Mesenchymal stem cell (in vitro differentiated cells and primary cell): ENCODE measurements around the gene CALML5.

Source experiments
- DNase-seq: peaks from one replicate; pipeline ENCODE4 v3.0.0-alpha.2; 2013
- H2AFZ ChIP-seq: one replicate; pipeline ENCODE4 v1.6.1; 2013; ENCODE audit warnings: low read depth, mild to moderate bottlenecking, control low read depth, inconsistent platforms, low read length, moderate library complexity
- H2AK5ac ChIP-seq: 2 replicates; pipeline ENCODE4 v1.6.1; 2013; ENCODE audit warnings: low read length, moderate library complexity, mild to moderate bottlenecking, inconsistent platforms; ENCODE audit not compliant: severe bottlenecking
- H2BK120ac ChIP-seq: one replicate; pipeline ENCODE4 v1.6.1; 2013; ENCODE audit warnings: low read depth, mild to moderate bottlenecking, inconsistent platforms, low read length, moderate library complexity
- H2BK12ac ChIP-seq, 2 experiments: one replicate each; pipeline ENCODE4 v1.6.1; 2013; ENCODE audit warnings: inconsistent platforms in 2 of 2, low read length in 2 of 2, mild to moderate bottlenecking in 2 of 2, moderate library complexity in 2 of 2, control low read depth in 1 of 2
- H2BK15ac ChIP-seq: one replicate; pipeline ENCODE4 v1.6.1; 2013; ENCODE audit warnings: mild to moderate bottlenecking, low read depth, inconsistent platforms; ENCODE audit not compliant: poor library complexity, severe bottlenecking
- H2BK5ac ChIP-seq: 2 replicates; pipeline ENCODE4 v1.6.1; 2013; ENCODE audit warnings: low read depth, mild to moderate bottlenecking, low read length, control low read depth, inconsistent platforms; ENCODE audit not compliant: poor library complexity, severe bottlenecking
- H3K14ac ChIP-seq, 2 experiments: one replicate each; pipeline ENCODE4 v1.6.1; 2013; ENCODE audit warnings: inconsistent platforms in 2 of 2, low read length in 2 of 2, control low read depth in 1 of 2, mild to moderate bottlenecking in 1 of 2, moderate library complexity in 1 of 2
- H3K18ac ChIP-seq, 2 experiments: one replicate each; pipeline ENCODE4 v1.6.1; 2013; ENCODE audit warnings: inconsistent platforms in 2 of 2, low read length in 2 of 2, control low read depth in 1 of 2, low read depth in 1 of 2, mild to moderate bottlenecking in 1 of 2
- H3K23ac ChIP-seq, 2 experiments: one replicate each; pipeline ENCODE4 v1.6.1; 2013; ENCODE audit warnings: inconsistent platforms in 2 of 2, low read length in 2 of 2, mild to moderate bottlenecking in 2 of 2, moderate library complexity in 2 of 2, control low read depth in 1 of 2
- H3K27ac ChIP-seq: 2 replicates; pipeline ENCODE4 v1.5.1; 2013; ENCODE audit warnings: mild to moderate bottlenecking, moderate library complexity, low read length, control low read depth, inconsistent platforms; ENCODE audit not compliant: poor library complexity, severe bottlenecking
- H3K27me3 ChIP-seq, 2 experiments: 2 replicates each; pipeline versions ENCODE4 v1.6.1 to v1.7.0; 2013; ENCODE audit warnings: low read length in 2 of 2, mild to moderate bottlenecking in 2 of 2, moderate library complexity in 2 of 2, control low read depth in 1 of 2, inconsistent platforms in 1 of 2; ENCODE audit not compliant: control insufficient read depth in 1 of 2, insufficient read depth in 1 of 2
- H3K36me3 ChIP-seq, 2 experiments: 2 replicates each; pipeline versions ENCODE4 v1.6.1 to v1.7.0; 2013; ENCODE audit warnings: low read length in 2 of 2, control low read depth in 1 of 2, inconsistent platforms in 1 of 2, low read depth in 1 of 2, mild to moderate bottlenecking in 1 of 2; ENCODE audit not compliant: insufficient read depth in 2 of 2, control insufficient read depth in 1 of 2
- H3K4ac ChIP-seq, 2 experiments: one replicate each; pipeline ENCODE4 v1.6.1; 2013; ENCODE audit warnings: inconsistent platforms in 2 of 2, low read length in 2 of 2, mild to moderate bottlenecking in 2 of 2, moderate library complexity in 2 of 2, control low read depth in 1 of 2, low read depth in 1 of 2
- H3K4me1 ChIP-seq: 2 replicates; pipeline ENCODE4 v1.6.1; 2013; ENCODE audit warnings: low read depth, low read length, control low read depth; ENCODE audit not compliant: control insufficient read depth, insufficient read depth
- H3K4me2 ChIP-seq: 2 replicates; pipeline ENCODE4 v1.6.1; 2013; ENCODE audit warnings: low read length, mild to moderate bottlenecking, inconsistent platforms; ENCODE audit not compliant: poor library complexity, severe bottlenecking
- H3K4me3 ChIP-seq, 2 experiments: 2 replicates each; pipeline versions ENCODE4 v1.5.1 to v1.7.0; 2013; ENCODE audit warnings: low read length in 2 of 2, mild to moderate bottlenecking in 2 of 2, control low read depth in 1 of 2, low read depth in 1 of 2; ENCODE audit not compliant: insufficient read depth in 1 of 2
- H3K79me1 ChIP-seq: replicated peaks from 2 replicates; pipeline ENCODE4 v1.6.1; 2013; ENCODE audit warnings: mild to moderate bottlenecking, control low read depth, low read length, inconsistent platforms; ENCODE audit not compliant: poor library complexity, severe bottlenecking
- H3K9ac ChIP-seq: 2 replicates; pipeline ENCODE4 v1.7.0; 2013; ENCODE audit warnings: mild to moderate bottlenecking, low read length, moderate library complexity
- H3K9me3 ChIP-seq: 2 replicates; pipeline ENCODE4 v1.7.0; 2013; ENCODE audit warnings: mild to moderate bottlenecking, low read length; ENCODE audit not compliant: control insufficient read depth
- H4K8ac ChIP-seq: one replicate; pipeline ENCODE4 v1.6.1; 2013; ENCODE audit warnings: inconsistent platforms, mild to moderate bottlenecking, low read length, moderate library complexity
- H4K91ac ChIP-seq: one replicate; pipeline ENCODE4 v1.6.1; 2013; ENCODE audit warnings: mild to moderate bottlenecking, low read length, inconsistent platforms
- WGBS: methylation state at CpG from one replicate; pipeline ENCODE4 v1.1.7; 2013; ENCODE audit warnings: mixed read lengths; 5-methylcytosine and 5-hydroxymethylcytosine counted together

CALML5 gene

GRCh38 chr10:5497948-5498730 is 1.2 kb downstream of the CALML5 start:
- H3K4ac ChIP-seq, result no peak overlapping the region
- H2BK120ac ChIP-seq, result no peak overlapping the region
- WGBS, result 96% methylated on average over 17 of the region's 19 CpGs
- H3K4me3 ChIP-seq, result no peak overlapping the region
- H2AK5ac ChIP-seq, result no peak overlapping the region
- peaks cover 5% of the 10 kb centered on the region for H3K9me3 ChIP-seq
- no peak overlapping the region for H2BK12ac ChIP-seq
- no peak for DNase-seq
- peaks cover 29 to 34% of the 10 kb centered on the region in 2 experiments for H3K27me3 ChIP-seq
- no peak overlapping the region for H2BK5ac ChIP-seq
- H3K23ac ChIP-seq, result no peak overlapping the region
- H3K14ac ChIP-seq, result no peak overlapping the region
- no peaks in the 10 kb centered on the region for H3K4me1 ChIP-seq
- H3K36me3 ChIP-seq, result no peaks in the 10 kb centered on the region
- no peak overlapping the region for H2AFZ ChIP-seq
- no peaks in the 10 kb centered on the region for H3K79me1 ChIP-seq
- H3K27ac ChIP-seq, result no peak overlapping the region
- no peak overlapping the region for H4K8ac ChIP-seq
- H2BK15ac ChIP-seq, result no peak overlapping the region
- H3K9ac ChIP-seq, result no peak overlapping the region
- no peak overlapping the region for H4K91ac ChIP-seq
- no peak overlapping the region for H3K4me2 ChIP-seq
- H3K18ac ChIP-seq, result no peak overlapping the region

- peaks cover 21 to 29% of the 10 kb centered on the region in 2 experiments for H3K27me3 ChIP-seq
- no peak overlapping the region for H2BK12ac ChIP-seq
- peak overlapping the region in 1 of 2 experiments; percentile 64 for H3K14ac ChIP-seq
- H4K91ac ChIP-seq, result no peak overlapping the region
- no peak overlapping the region for H3K4ac ChIP-seq
- no peak overlapping the region for H3K27ac ChIP-seq
- H2AFZ ChIP-seq, result no peak overlapping the region
- H3K4me3 ChIP-seq, result no peak overlapping the region
- H2AK5ac ChIP-seq, result no peak overlapping the region
- H3K18ac ChIP-seq, result no peak overlapping the region
- H3K4me1 ChIP-seq, result no peaks in the 10 kb centered on the region
- H3K36me3 ChIP-seq, result no peaks in the 10 kb centered on the region
- H2BK5ac ChIP-seq, result no peak overlapping the region
- H4K8ac ChIP-seq, result peak overlapping the region; percentile 45
- H3K9ac ChIP-seq, result no peak overlapping the region
- H3K4me2 ChIP-seq, result no peak overlapping the region
- H3K79me1 ChIP-seq, result no peaks in the 10 kb centered on the region
- no peak overlapping the region for H2BK120ac ChIP-seq
- no peak overlapping the region for H3K23ac ChIP-seq
- no peak overlapping the region for H2BK15ac ChIP-seq
- WGBS, result 90% methylated on average over 6 of the region's 6 CpGs
- DNase-seq, result no peak
- H3K9me3 ChIP-seq, result peaks cover 9% of the 10 kb centered on the region
Measured at GRCh38 chr10:5497289-5497688, 2.1 kb downstream of the CALML5 start.

- H3K18ac ChIP-seq, result no peak overlapping the region
- no peak overlapping the region for H4K91ac ChIP-seq
- no peak overlapping the region for H3K4me2 ChIP-seq
- no peak overlapping the region for H2BK5ac ChIP-seq
- H3K79me1 ChIP-seq, result no peaks in the 10 kb centered on the region
- H3K9ac ChIP-seq, result no peak overlapping the region
- H3K27ac ChIP-seq, result no peak overlapping the region
- no peak for DNase-seq
- 95% methylated on average over 21 of the region's 25 CpGs for WGBS
- no peak overlapping the region for H3K4ac ChIP-seq
- no peak overlapping the region for H2BK12ac ChIP-seq
- no peak overlapping the region for H2BK120ac ChIP-seq
- no peak overlapping the region for H2AFZ ChIP-seq
- no peak overlapping the region for H3K4me3 ChIP-seq
- peaks cover 16% of the 10 kb centered on the region for H3K9me3 ChIP-seq
- H2AK5ac ChIP-seq, result no peak overlapping the region
- H3K23ac ChIP-seq, result no peak overlapping the region
- no peaks in the 10 kb centered on the region for H3K4me1 ChIP-seq
- peak overlapping the region; percentile 45 for H4K8ac ChIP-seq
- peaks cover 19 to 22% of the 10 kb centered on the region in 2 experiments for H3K27me3 ChIP-seq
- peak overlapping the region in 1 of 2 experiments; percentile 64 for H3K14ac ChIP-seq
- H3K36me3 ChIP-seq, result no peaks in the 10 kb centered on the region
- H2BK15ac ChIP-seq, result peak overlapping the region; percentile 12
Measured at GRCh38 chr10:5496261-5497250, 2.8 kb downstream of the CALML5 start.

GRCh38 chr10:5494611-5495010 is 4.8 kb downstream of the CALML5 start:
- Histone ChIP-seq H3K27me3 (peaks cover 3 to 4% of the 10 kb centered on the region in 2 experiments), H3K36me3 (no peaks in the 10 kb centered on the region), H3K14ac (no peak overlapping the region), H3K27ac (no peak overlapping the region), H3K4me2 (no peak overlapping the region), H2BK15ac (no peak overlapping the region), H3K4ac (no peak overlapping the region), H3K9ac (no peak overlapping the region), H4K91ac (no peak overlapping the region), H4K8ac (no peak overlapping the region), H3K23ac (no peak overlapping the region), H3K79me1 (no peaks in the 10 kb centered on the region), H2BK12ac (no peak overlapping the region), H3K4me1 (no peaks in the 10 kb centered on the region), H2BK120ac (no peak overlapping the region), H2AK5ac (no peak overlapping the region), H2AFZ (no peak overlapping the region), H2BK5ac (no peak overlapping the region), H3K4me3 (no peak overlapping the region), H3K18ac (no peak overlapping the region), H3K9me3 (peaks cover 17% of the 10 kb centered on the region)
- 84% methylated on average over 8 of the region's 8 CpGs for WGBS
- no peak for DNase-seq
